ENCODE results near the gene NOP56.
A peak's percentile ranks its signal among the peaks of the same experiment; 100 is the strongest.

Gene NOP56

DNA sequence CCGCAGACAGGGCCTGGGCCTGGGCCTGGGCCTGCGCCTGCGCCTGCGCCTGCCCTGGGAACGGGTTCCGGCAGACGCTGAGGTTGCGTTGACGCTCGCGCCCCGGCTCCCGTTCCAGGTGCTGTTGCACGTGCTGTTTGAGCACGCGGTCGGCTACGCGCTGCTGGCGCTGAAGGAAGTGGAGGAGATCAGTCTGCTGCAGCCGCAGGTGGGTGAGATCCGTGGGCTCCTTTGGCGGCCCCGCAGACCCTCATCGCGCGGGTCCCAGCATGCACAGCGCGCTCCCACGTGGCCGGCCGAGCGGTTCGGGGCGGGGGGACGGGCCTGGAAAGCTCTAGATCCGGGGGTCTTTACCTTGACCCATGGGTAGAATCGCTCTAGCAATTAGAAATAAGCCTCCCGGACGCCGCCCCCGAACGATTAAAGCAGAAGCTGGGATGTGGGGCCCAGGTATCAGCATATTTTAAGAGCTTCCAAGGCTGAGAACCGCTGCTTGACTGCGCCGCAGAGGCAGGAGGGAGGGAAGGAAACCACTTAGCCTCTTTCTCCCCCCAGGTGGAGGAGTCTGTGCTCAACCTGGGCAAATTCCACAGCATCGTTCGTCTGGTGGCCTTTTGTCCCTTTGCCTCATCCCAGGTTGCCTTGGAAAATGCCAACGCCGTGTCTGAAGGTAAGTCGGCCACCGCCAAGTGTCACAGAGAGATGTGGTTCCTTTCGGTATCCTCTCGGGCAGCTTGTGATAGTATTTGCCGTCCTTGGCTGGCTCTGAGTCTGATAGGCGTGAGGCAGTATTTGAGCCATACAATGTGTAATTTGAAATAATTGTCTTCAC is 508 bp downstream of the NOP56 start:
- H3K4me3 ChIP-seq (ENCODE audit: low read depth in 1 of 2, low read length in 2 of 2), result peak overlapping the region; percentile 75 to 86
- H3K4me1 ChIP-seq (ENCODE audit: insufficient read depth, low read length), result peaks cover 49% of the 10 kb centered on the region
- H3K27ac ChIP-seq (ENCODE audit: low read length), result peak overlapping the region; percentile 96
- H3K9me3 ChIP-seq (ENCODE audit: insufficient read depth, low read length, severe bottlenecking), result no peaks in the 10 kb centered on the region
- H3K36me3 ChIP-seq (ENCODE audit: insufficient read depth, low read length), result peaks cover 50% of the 10 kb centered on the region
- peak overlapping the region; percentile 94 for H3K9ac ChIP-seq (ENCODE audit: low read depth, low read length)
- DNase-seq (peak; percentile 66), ATAC-seq (ENCODE audit: insufficient read depth, low read depth) (peak; percentile 60)
- peak overlapping the region; percentile 81 for H2AFZ ChIP-seq (ENCODE audit: low read depth, low read length)
- H3K27me3 ChIP-seq (ENCODE audit: insufficient read depth, low read length, poor library complexity), result no peaks in the 10 kb centered on the region
- TF ChIP-seq EZH2 (IDR thresholded peaks at IDR 0.05; ENCODE audit: borderline replicate concordance, low read depth, low read length, severe bottlenecking), result no peak
- TF ChIP-seq, protein P1, sequence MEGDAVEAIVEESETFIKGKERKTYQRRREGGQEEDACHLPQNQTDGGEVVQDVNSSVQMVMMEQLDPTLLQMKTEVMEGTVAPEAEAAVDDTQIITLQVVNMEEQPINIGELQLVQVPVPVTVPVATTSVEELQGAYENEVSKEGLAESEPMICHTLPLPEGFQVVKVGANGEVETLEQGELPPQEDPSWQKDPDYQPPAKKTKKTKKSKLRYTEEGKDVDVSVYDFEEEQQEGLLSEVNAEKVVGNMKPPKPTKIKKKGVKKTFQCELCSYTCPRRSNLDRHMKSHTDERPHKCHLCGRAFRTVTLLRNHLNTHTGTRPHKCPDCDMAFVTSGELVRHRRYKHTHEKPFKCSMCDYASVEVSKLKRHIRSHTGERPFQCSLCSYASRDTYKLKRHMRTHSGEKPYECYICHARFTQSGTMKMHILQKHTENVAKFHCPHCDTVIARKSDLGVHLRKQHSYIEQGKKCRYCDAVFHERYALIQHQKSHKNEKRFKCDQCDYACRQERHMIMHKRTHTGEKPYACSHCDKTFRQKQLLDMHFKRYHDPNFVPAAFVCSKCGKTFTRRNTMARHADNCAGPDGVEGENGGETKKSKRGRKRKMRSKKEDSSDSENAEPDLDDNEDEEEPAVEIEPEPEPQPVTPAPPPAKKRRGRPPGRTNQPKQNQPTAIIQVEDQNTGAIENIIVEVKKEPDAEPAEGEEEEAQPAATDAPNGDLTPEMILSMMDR (IDR thresholded peaks at IDR 0.05; ENCODE audit: borderline replicate concordance, extremely low read depth, low read length, poor library complexity, severe bottlenecking), result no peak
- peaks cover 52% of the 10 kb centered on the region for H4K20me1 ChIP-seq (ENCODE audit: insufficient read depth, low read length)
- peaks cover 65% of the 10 kb centered on the region for H3K79me2 ChIP-seq (ENCODE audit: insufficient read depth, low read length)
- H3K4me2 ChIP-seq (ENCODE audit: insufficient read depth, low read length), result peak overlapping the region; percentile 85

DNA sequence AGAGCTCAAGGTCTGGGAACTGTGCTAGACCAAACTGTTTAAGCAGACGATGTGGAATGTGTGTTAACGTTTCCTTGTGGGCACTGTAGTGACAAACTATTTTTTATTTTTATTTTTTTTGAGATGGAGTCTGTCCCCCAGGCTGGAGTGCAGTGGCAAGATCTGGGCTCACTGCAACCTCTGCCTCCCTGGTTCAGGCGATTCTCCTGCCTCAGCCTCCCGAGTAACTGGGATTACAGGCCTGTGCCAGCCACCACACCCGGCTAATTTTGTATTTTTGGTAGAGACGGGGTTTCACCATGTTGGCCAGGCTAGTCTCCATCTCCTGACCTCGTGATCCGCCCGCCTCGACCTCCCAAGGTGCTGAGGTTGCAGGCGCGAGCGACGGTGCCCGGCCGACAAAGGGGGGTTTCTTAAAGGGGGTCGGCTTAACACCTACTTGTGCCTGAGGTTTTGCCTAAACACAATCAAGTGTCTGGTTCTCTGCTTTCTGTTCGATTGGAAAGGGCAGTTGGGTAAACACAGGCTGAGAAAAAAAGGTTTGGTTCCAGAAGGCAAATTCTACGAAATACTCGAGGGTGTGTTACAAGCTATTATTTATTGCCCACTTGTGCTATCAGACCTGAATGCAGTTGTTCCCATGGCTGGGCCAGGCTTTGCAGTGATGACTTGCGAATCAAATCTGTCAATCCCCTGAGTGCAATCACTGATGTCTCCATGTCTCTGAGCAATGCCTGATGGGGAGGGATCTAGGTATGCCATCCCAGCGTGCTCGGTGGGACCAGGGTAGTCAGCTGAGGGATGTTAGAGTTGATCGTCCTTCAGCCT is 1.3 kb downstream of the NOP56 start:
- no peak overlapping the region for H2AFZ ChIP-seq (ENCODE audit: low read depth, low read length)
- H3K27me3 ChIP-seq (ENCODE audit: insufficient read depth, low read length, poor library complexity), result no peaks in the 10 kb centered on the region
- peaks cover 65% of the 10 kb centered on the region for H3K79me2 ChIP-seq (ENCODE audit: insufficient read depth, low read length)
- TF ChIP-seq, protein P1 (IDR thresholded peaks at IDR 0.05; ENCODE audit: borderline replicate concordance, extremely low read depth, low read length, poor library complexity, severe bottlenecking), result no peak
- no peak for TF ChIP-seq EZH2 (IDR thresholded peaks at IDR 0.05; ENCODE audit: borderline replicate concordance, low read depth, low read length, severe bottlenecking)
- H3K9ac ChIP-seq (ENCODE audit: low read depth, low read length), result peak overlapping the region; percentile 94
- ATAC-seq (ENCODE audit: insufficient read depth, low read depth) (no peak), DNase-seq (no peak)
- H3K4me3 ChIP-seq (ENCODE audit: low read depth in 1 of 2, low read length in 2 of 2), result peak overlapping the region; percentile 75 to 86; a peak in 3 of 4 replicates
- H3K9me3 ChIP-seq (ENCODE audit: insufficient read depth, low read length, severe bottlenecking), result no peaks in the 10 kb centered on the region
- peaks cover 49% of the 10 kb centered on the region for H3K4me1 ChIP-seq (ENCODE audit: insufficient read depth, low read length)
- H3K4me2 ChIP-seq (ENCODE audit: insufficient read depth, low read length), result peak overlapping the region; percentile 85
- H4K20me1 ChIP-seq (ENCODE audit: insufficient read depth, low read length), result peaks cover 61% of the 10 kb centered on the region
- H3K36me3 ChIP-seq (ENCODE audit: insufficient read depth, low read length), result peaks cover 59% of the 10 kb centered on the region
- H3K27ac ChIP-seq (ENCODE audit: low read length), result peak overlapping the region; percentile 96

DNA sequence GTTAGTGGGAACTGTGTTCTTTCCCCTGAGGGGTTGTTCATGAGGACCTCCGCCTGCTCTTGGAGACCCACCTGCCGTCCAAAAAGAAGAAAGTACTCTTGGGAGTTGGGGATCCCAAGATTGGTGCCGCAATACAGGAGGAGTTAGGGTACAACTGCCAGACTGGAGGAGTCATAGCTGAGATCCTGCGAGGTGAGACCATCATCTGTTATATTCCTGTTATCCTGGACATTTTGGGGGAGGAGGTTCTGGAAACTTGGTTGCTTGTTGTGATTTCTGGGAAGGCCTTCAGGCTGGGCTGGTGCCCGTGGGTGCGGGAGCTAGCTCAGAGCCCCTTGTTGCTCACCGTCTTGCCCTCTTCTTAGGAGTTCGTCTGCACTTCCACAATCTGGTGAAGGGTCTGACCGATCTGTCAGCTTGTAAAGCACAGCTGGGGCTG is 2.0 kb downstream of the NOP56 start:
- Histone ChIP-seq H4K20me1 (ENCODE audit: insufficient read depth, low read length) (peaks cover 67% of the 10 kb centered on the region), H3K9ac (ENCODE audit: low read depth, low read length) (peak overlapping the region; percentile 94), H3K4me2 (ENCODE audit: insufficient read depth, low read length) (peak overlapping the region; percentile 85), H3K27ac (ENCODE audit: low read length) (peak overlapping the region; percentile 33), H3K4me3 (ENCODE audit: low read depth in 1 of 2, low read length in 2 of 2) (peak overlapping the region; percentile 75 to 86; a peak in 3 of 4 replicates), H3K79me2 (ENCODE audit: insufficient read depth, low read length) (peaks cover 65% of the 10 kb centered on the region), H3K4me1 (ENCODE audit: insufficient read depth, low read length) (peaks cover 49% of the 10 kb centered on the region), H3K9me3 (ENCODE audit: insufficient read depth, low read length, severe bottlenecking) (no peaks in the 10 kb centered on the region), H2AFZ (ENCODE audit: low read depth, low read length) (no peak overlapping the region), H3K27me3 (ENCODE audit: insufficient read depth, low read length, poor library complexity) (no peaks in the 10 kb centered on the region), H3K36me3 (ENCODE audit: insufficient read depth, low read length) (peaks cover 65% of the 10 kb centered on the region)
- ATAC-seq (ENCODE audit: insufficient read depth, low read depth) (no peak), DNase-seq (no peak)
- no peak for TF ChIP-seq EZH2 (IDR thresholded peaks at IDR 0.05; ENCODE audit: borderline replicate concordance, low read depth, low read length, severe bottlenecking)
